ENCODE measurements around the gene FOXN1.

Gene FOXN1

DNA sequence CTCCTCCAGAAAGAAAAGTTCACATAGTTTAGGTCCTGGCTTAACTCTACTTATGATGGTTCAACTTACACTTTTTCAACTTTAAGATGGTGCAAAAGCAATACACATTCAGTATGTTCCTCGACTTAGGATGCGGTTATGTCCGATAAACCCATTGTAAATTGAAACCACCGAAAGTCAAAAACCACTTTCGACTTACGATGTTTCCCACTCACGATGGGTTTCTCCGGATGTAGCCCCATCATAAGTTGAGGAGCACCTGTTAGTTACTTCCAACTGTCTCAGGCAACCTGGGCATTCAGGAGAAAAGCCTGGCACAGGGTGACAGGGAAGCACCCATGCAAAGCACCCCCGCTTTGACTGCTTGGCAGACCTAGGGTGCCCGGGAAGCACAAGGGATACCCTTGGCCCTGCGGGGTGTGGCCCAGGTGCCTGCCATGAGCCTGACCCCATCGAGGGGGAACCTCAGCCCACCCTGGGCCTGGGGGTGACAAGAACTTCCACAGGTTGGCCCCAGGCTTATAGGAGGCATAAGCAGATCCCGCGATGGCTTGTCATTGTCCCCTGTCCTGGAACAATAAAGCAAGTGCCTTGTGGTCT is 32.2 kb downstream of the FOXN1 start:
- no peak for DNase-seq
- Histone ChIP-seq H3K27ac (no peak overlapping the region), H3K4me3 (ENCODE audit: low read depth, low read length) (no peak overlapping the region), H3K36me3 (no peaks in the 10 kb centered on the region), H3K9me3 (ENCODE audit: severe bottlenecking) (no peaks in the 10 kb centered on the region), H3K27me3 (ENCODE audit: insufficient read depth, low read depth, severe bottlenecking) (no peaks in the 10 kb centered on the region)
- TF ChIP-seq, protein P1, sequence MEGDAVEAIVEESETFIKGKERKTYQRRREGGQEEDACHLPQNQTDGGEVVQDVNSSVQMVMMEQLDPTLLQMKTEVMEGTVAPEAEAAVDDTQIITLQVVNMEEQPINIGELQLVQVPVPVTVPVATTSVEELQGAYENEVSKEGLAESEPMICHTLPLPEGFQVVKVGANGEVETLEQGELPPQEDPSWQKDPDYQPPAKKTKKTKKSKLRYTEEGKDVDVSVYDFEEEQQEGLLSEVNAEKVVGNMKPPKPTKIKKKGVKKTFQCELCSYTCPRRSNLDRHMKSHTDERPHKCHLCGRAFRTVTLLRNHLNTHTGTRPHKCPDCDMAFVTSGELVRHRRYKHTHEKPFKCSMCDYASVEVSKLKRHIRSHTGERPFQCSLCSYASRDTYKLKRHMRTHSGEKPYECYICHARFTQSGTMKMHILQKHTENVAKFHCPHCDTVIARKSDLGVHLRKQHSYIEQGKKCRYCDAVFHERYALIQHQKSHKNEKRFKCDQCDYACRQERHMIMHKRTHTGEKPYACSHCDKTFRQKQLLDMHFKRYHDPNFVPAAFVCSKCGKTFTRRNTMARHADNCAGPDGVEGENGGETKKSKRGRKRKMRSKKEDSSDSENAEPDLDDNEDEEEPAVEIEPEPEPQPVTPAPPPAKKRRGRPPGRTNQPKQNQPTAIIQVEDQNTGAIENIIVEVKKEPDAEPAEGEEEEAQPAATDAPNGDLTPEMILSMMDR (IDR thresholded peaks at IDR 0.05; ENCODE audit: low read depth, low read length): no peak

DNA sequence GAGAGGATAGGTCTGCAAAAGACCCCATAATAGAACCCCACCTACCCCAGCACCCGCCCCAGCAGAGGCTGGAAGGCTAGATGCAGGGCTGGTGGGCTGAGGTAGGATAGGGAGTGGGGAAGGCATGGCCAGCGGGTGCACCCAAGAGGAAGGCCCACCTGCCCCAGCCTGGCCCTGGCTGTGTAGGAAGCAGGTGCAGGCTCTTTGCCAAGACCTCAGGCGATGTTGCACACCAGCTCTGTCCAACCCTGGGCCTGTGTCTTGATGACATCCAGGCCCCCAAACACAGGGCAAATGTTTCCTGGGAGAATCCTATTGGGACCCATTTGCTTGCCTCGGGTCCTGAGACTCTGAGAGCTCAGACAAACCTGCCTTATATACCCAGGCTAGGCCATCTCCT is 34.1 kb downstream of the FOXN1 start:
- no peak for DNase-seq
- Histone ChIP-seq H3K4me3 (ENCODE audit: low read depth, low read length) (no peak overlapping the region), H3K9me3 (ENCODE audit: severe bottlenecking) (no peaks in the 10 kb centered on the region), H3K36me3 (no peaks in the 10 kb centered on the region), H3K27ac (no peak overlapping the region), H3K27me3 (ENCODE audit: insufficient read depth, low read depth, severe bottlenecking) (no peaks in the 10 kb centered on the region)
- TF ChIP-seq, protein P1 (IDR thresholded peaks at IDR 0.05; ENCODE audit: low read depth, low read length): no peak

DNA sequence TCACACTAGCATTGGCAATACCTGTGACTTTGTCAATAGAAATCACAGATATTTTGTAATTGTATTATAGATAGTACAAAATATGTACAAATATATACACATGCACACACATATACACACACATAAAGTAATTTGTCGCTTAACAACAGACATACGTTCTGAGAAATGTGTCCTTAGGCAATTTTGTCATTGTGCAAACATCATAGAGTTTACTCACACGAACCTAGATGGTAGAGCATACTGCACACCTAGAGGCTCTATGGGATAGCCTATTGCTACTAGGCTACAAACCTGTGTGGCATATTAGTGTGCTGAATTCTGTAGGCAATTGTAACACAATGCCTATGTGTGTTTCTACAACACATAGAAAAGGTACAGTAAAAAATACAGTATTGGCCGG is 35.3 kb downstream of the FOXN1 start:
- Histone ChIP-seq H3K9me3 (ENCODE audit: severe bottlenecking) (no peaks in the 10 kb centered on the region), H3K27me3 (ENCODE audit: insufficient read depth, low read depth, severe bottlenecking) (no peaks in the 10 kb centered on the region), H3K36me3 (peaks cover 3% of the 10 kb centered on the region; the same call in 1 of the 2 replicates), H3K4me3 (ENCODE audit: low read depth, low read length) (no peak overlapping the region), H3K27ac (no peak overlapping the region)
- DNase-seq: no peak
- TF ChIP-seq, protein P1 (IDR thresholded peaks at IDR 0.05; ENCODE audit: low read depth, low read length): no peak

DNA sequence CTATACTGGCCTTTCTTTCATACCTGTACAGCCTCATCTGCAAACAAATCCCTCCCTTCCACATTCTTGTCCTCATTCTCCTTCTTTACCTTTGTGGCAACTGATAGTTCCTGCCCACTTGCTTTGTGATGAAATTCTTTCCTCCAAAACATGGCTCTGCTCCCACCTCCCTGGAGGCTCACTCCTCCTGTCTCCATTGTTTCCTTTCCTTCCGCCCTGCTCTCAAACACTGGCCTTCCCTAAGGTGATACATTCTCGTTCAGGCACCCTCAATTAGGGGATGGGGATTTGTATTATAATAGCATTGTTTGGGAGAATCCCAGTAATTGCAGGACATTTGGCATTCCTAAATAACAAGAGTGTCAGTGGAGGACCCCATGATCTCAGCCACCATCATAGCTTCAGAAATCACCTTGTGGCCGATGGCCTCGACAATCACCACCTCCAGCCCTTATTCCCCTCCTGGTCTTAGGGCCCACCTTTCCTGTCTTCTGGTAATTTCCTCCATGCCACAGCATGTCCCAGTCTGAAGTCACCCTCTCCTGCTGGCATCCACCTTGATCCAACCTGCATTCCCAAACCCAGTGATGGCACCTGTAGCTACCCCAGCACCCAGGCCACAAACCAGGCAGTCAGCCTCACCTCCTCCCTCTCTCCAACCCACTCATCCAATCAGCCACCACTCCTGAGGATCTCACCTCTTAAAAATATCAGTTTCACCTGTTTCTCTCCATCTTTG is 38.4 kb downstream of the FOXN1 start:
- Histone ChIP-seq H3K36me3 (peaks cover 18% of the 10 kb centered on the region), H3K4me3 (ENCODE audit: low read depth, low read length) (no peak overlapping the region), H3K27me3 (ENCODE audit: insufficient read depth, low read depth, severe bottlenecking) (no peaks in the 10 kb centered on the region), H3K9me3 (ENCODE audit: severe bottlenecking) (no peaks in the 10 kb centered on the region), H3K27ac (no peak overlapping the region)
- TF ChIP-seq, protein P1 (IDR thresholded peaks at IDR 0.05; ENCODE audit: low read depth, low read length): no peak
- no peak for DNase-seq

DNA sequence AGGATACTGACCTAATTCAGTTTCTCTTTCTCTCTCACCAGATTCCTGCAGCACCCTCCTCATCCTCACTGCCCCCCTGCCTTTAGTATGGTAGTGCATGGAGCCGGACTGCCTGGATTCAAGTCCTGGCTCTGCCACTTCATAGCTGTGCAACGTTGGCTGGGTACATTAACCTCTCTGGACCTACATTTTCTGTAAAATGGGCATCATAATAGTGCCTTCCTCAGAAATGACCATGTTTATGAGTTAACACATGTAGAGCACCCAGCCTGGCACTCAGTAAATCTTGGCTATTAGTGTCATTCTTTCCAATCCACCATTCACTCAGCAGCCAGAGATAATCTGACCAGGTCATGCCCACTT is 39.0 kb downstream of the FOXN1 start:
- no peak for DNase-seq
- TF ChIP-seq, protein P1 (IDR thresholded peaks at IDR 0.05; ENCODE audit: low read depth, low read length): no peak
- Histone ChIP-seq H3K27me3 (ENCODE audit: insufficient read depth, low read depth, severe bottlenecking) (no peaks in the 10 kb centered on the region), H3K36me3 (peaks cover 18% of the 10 kb centered on the region), H3K9me3 (ENCODE audit: severe bottlenecking) (no peaks in the 10 kb centered on the region), H3K27ac (no peak overlapping the region; the same call in 1 of the 2 replicates), H3K4me3 (ENCODE audit: low read depth, low read length) (no peak overlapping the region)
